RWPE2 (cell line): ENCODE results near the gene HDAC4.

Experiments used
- ATAC-seq: fragments of 200-7000 bp; cut with Tn5 transposase; 3 replicates; pipeline ENCODE4 v1.9.1; 2021; ENCODE audit warnings: low read depth
- DNase-seq: peaks from one replicate; pipeline ENCODE4 v3.0.0-alpha.2; 2020; ENCODE audit warnings: low spot score
- H3K27ac ChIP-seq: fragments of 450-650 bp; 2 replicates; pipeline ENCODE4 v1.5.1; 2017; ENCODE audit warnings: mild to moderate bottlenecking; ENCODE audit not compliant: poor library complexity, severe bottlenecking
- H3K27me3 ChIP-seq: fragments of 250-450 bp; sonication (Bioruptor Pico); 2 replicates; pipeline ENCODE4 v1.5.1; 2021; ENCODE audit warnings: mild to moderate bottlenecking, moderate library complexity; ENCODE audit not compliant: insufficient read depth, poor library complexity, severe bottlenecking
- H3K36me3 ChIP-seq: fragments of 250-450 bp; sonication (Bioruptor Pico); 2 replicates; pipeline ENCODE4 v1.5.1; 2020; ENCODE audit warnings: low read depth, mild to moderate bottlenecking, moderate library complexity
- H3K4me1 ChIP-seq: fragments of 250-450 bp; sonication (Bioruptor Pico); 2 replicates; pipeline ENCODE4 v1.5.1; 2021; ENCODE audit warnings: mild to moderate bottlenecking, moderate library complexity; ENCODE audit not compliant: insufficient read depth, poor library complexity, severe bottlenecking
- H3K4me3 ChIP-seq: fragments of 250-450 bp; sonication (Bioruptor Pico); 2 replicates; pipeline ENCODE4 v1.5.1; 2021; ENCODE audit warnings: mild to moderate bottlenecking, moderate library complexity; ENCODE audit not compliant: severe bottlenecking
- H3K9me3 ChIP-seq: fragments of 250-450 bp; sonication (Bioruptor Pico); 2 replicates; pipeline ENCODE4 v1.5.1; 2021; ENCODE audit warnings: mild to moderate bottlenecking, moderate library complexity; ENCODE audit not compliant: severe bottlenecking
- CTCF ChIP-seq: fragments of 450-650 bp; IDR thresholded peaks from one replicate; pipeline ENCODE4 v1.5.1; 2017; ENCODE audit warnings: mild to moderate bottlenecking, moderate library complexity; ENCODE audit not compliant: poor library complexity, severe bottlenecking

Gene HDAC4

GRCh38 chr2:239407112-239407511 lies 6.3 kb upstream of the HDAC4 start:
- DNase-seq (no peak), ATAC-seq (no peak)
- no peak for TF ChIP-seq CTCF
- Histone ChIP-seq H3K27me3 (no peaks in the 10 kb centered on the region), H3K4me1 (no peaks in the 10 kb centered on the region), H3K36me3 (no peaks in the 10 kb centered on the region), H3K27ac (no peak overlapping the region), H3K9me3 (no peaks in the 10 kb centered on the region), H3K4me3 (no peak overlapping the region)

GRCh38 chr2:239406316-239406995 lies 5.6 kb upstream of the HDAC4 start:
- Histone ChIP-seq H3K4me3 (no peak overlapping the region), H3K9me3 (no peaks in the 10 kb centered on the region), H3K4me1 (no peaks in the 10 kb centered on the region), H3K36me3 (no peaks in the 10 kb centered on the region), H3K27me3 (no peaks in the 10 kb centered on the region), H3K27ac (no peak overlapping the region)
- DNase-seq (no peak), ATAC-seq (no peak)
- TF ChIP-seq CTCF: no peak

DNA sequence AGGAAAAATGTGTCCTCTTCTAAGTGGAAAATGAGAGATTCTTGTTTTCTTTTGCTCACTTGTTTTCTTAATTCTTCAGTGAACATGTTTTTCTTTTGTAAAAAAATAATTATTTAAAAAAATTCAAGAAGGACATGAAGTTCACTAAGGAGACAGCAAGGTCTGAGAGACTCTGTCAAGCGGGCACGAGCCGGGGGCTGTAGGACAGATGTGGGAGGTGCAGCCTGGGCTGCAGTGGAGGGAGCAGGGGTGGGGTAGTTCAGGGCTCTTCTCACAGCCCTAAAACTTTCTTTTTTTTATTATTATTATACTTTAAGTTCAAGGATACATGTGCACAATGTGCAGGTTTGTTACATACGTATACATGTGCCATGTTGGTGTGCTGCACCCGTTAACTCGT lies 4.3 kb upstream of the HDAC4 start:
- no peaks in the 10 kb centered on the region for H3K36me3 ChIP-seq
- H3K4me1 ChIP-seq: no peaks in the 10 kb centered on the region
- H3K4me3 ChIP-seq: no peak overlapping the region
- no peak for ATAC-seq
- no peaks in the 10 kb centered on the region for H3K9me3 ChIP-seq
- no peak overlapping the region for H3K27ac ChIP-seq
- no peaks in the 10 kb centered on the region for H3K27me3 ChIP-seq
- DNase-seq: no peak
- TF ChIP-seq CTCF: no peak

DNA sequence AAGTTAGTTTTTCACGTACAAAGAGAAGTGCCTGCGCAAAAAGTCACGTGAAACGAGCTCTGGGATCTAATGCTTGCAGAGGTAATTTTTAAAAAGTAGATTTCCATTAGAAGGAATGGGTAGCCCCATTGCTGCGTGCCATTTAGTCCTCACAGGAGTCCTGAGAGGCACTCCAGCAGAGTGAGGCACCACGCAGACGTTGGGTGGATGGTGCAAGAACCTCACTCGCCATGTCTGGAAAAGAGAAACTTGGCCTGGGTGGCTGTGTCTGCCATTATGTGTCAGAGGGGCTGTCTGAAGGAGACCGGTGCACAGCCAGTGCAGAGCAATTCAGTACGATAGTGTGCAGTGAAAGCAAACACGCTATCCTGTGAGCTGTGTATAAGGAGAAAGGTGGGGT lies 1.8 kb upstream of the HDAC4 start:
- no peak overlapping the region for H3K27ac ChIP-seq
- no peak for TF ChIP-seq CTCF
- H3K9me3 ChIP-seq: no peaks in the 10 kb centered on the region
- no peaks in the 10 kb centered on the region for H3K27me3 ChIP-seq
- no peaks in the 10 kb centered on the region for H3K36me3 ChIP-seq
- no peak for ATAC-seq
- H3K4me3 ChIP-seq: no peak overlapping the region
- DNase-seq: no peak
- H3K4me1 ChIP-seq: peaks cover 4% of the 10 kb centered on the region

- Histone ChIP-seq H3K36me3 (no peaks in the 10 kb centered on the region), H3K27me3 (no peaks in the 10 kb centered on the region), H3K27ac (peak overlapping the region; percentile 52), H3K4me1 (peaks cover 4% of the 10 kb centered on the region), H3K4me3 (peak overlapping the region; percentile 84), H3K9me3 (no peaks in the 10 kb centered on the region)
- ATAC-seq (no peak), DNase-seq (no peak)
- TF ChIP-seq CTCF: peak; percentile 9
Observed at GRCh38 chr2:239401881-239402233, 1.0 kb upstream of the HDAC4 start.
